Dendritic cell treated with granulocyte-macrophage colony-stimulating factor and Interleukin-4, amounts not matched to agents 40 ng/mL and 50 ng/mL, for 4 days (primary cell): ENCODE measurements around the gene TPMT.

Experiments
- H3K27ac Mint-ChIP-seq: one replicate; pipeline ENCODE4 v1.8.0; 2022; ENCODE audit warnings: mild to moderate bottlenecking, mixed read lengths
- H3K27me3 Mint-ChIP-seq: one replicate; pipeline ENCODE4 v1.8.0; 2022; ENCODE audit warnings: mild to moderate bottlenecking, mixed read lengths
- H3K36me3 Mint-ChIP-seq: one replicate; pipeline ENCODE4 v1.8.0; 2022; ENCODE audit warnings: low read depth, mixed read lengths
- H3K4me1 Mint-ChIP-seq: one replicate; pipeline ENCODE4 v1.8.0; 2022; ENCODE audit warnings: low read depth, mixed read lengths
- H3K4me3 Mint-ChIP-seq: one replicate; pipeline ENCODE4 v1.8.0; 2022; ENCODE audit warnings: mild to moderate bottlenecking, moderate library complexity, mixed read lengths
- H3K9me3 Mint-ChIP-seq: one replicate; pipeline ENCODE4 v1.8.0; 2022; ENCODE audit warnings: mixed read lengths
- intact Hi-C: fragments of 100-400 bp; cut with micrococcal nuclease; formaldehyde crosslinking; loops from one replicate; pipeline ENCODE4 v1.15.0; 2022

The TPMT gene

GRCh38 chr6:18119236-18119635 lies 35.6 kb downstream of the TPMT start:
- intact Hi-C loops: no loop called here

GRCh38 chr6:18118330-18118729 lies 36.5 kb downstream of the TPMT start:
- no peak overlapping the region for H3K4me3 Mint-ChIP-seq
- no peaks in the 10 kb centered on the region for H3K36me3 Mint-ChIP-seq
- H3K4me1 Mint-ChIP-seq: peaks cover 15% of the 10 kb centered on the region
- intact Hi-C loops: no loop called here
- H3K27me3 Mint-ChIP-seq: no peaks in the 10 kb centered on the region
- no peaks in the 10 kb centered on the region for H3K9me3 Mint-ChIP-seq
- no peak overlapping the region for H3K27ac Mint-ChIP-seq

More at GRCh38 chr6:18119236-18119635, 35.6 kb downstream of the TPMT start:
- Mint-ChIP-seq H3K4me3 (no peak overlapping the region), H3K4me1 (peaks cover 15% of the 10 kb centered on the region), H3K36me3 (no peaks in the 10 kb centered on the region), H3K27ac (no peak overlapping the region), H3K9me3 (no peaks in the 10 kb centered on the region), H3K27me3 (no peaks in the 10 kb centered on the region)

GRCh38 chr6:18117136-18117535 lies 37.7 kb downstream of the TPMT start:
- no peak overlapping the region for H3K27ac Mint-ChIP-seq
- H3K4me1 Mint-ChIP-seq: peaks cover 6% of the 10 kb centered on the region
- no peak overlapping the region for H3K4me3 Mint-ChIP-seq
- no peaks in the 10 kb centered on the region for H3K36me3 Mint-ChIP-seq
- H3K27me3 Mint-ChIP-seq: no peaks in the 10 kb centered on the region
- no peaks in the 10 kb centered on the region for H3K9me3 Mint-ChIP-seq
- intact Hi-C loops: no loop called here

GRCh38 chr6:18115356-18115755 lies 39.5 kb downstream of the TPMT start:
- Mint-ChIP-seq H3K36me3 (no peaks in the 10 kb centered on the region), H3K9me3 (no peaks in the 10 kb centered on the region), H3K27me3 (no peaks in the 10 kb centered on the region), H3K4me3 (no peak overlapping the region), H3K4me1 (no peaks in the 10 kb centered on the region), H3K27ac (no peak overlapping the region)
- intact Hi-C loops: no loop called here

GRCh38 chr6:18110162-18110561 lies 44.7 kb downstream of the TPMT start:
- H3K4me3 Mint-ChIP-seq: no peak overlapping the region
- peaks cover 23% of the 10 kb centered on the region for H3K9me3 Mint-ChIP-seq
- intact Hi-C loops: no loop called here
- no peaks in the 10 kb centered on the region for H3K27me3 Mint-ChIP-seq
- H3K36me3 Mint-ChIP-seq: no peaks in the 10 kb centered on the region
- H3K4me1 Mint-ChIP-seq: no peaks in the 10 kb centered on the region
- H3K27ac Mint-ChIP-seq: no peak overlapping the region

GRCh38 chr6:18107061-18107460 lies 47.8 kb downstream of the TPMT start:
- Mint-ChIP-seq H3K27me3 (peaks cover 3% of the 10 kb centered on the region), H3K4me3 (no peak overlapping the region), H3K9me3 (peaks cover 23% of the 10 kb centered on the region), H3K36me3 (no peaks in the 10 kb centered on the region), H3K4me1 (no peaks in the 10 kb centered on the region), H3K27ac (no peak overlapping the region)
- intact Hi-C loops: no loop called here

GRCh38 chr6:18102783-18103509 lies 51.9 kb downstream of the TPMT start:
- Mint-ChIP-seq H3K36me3 (no peaks in the 10 kb centered on the region), H3K4me1 (no peaks in the 10 kb centered on the region), H3K27ac (no peak overlapping the region), H3K27me3 (peaks cover 3% of the 10 kb centered on the region), H3K9me3 (peaks cover 23% of the 10 kb centered on the region), H3K4me3 (no peak overlapping the region)
- intact Hi-C loops: no loop called here

GRCh38 chr6:18101873-18102272 lies 53.0 kb downstream of the TPMT start:
- Mint-ChIP-seq H3K9me3 (peaks cover 15% of the 10 kb centered on the region), H3K36me3 (no peaks in the 10 kb centered on the region), H3K4me3 (no peak overlapping the region), H3K27me3 (peaks cover 3% of the 10 kb centered on the region), H3K4me1 (no peaks in the 10 kb centered on the region), H3K27ac (no peak overlapping the region)
- intact Hi-C loops: no loop called here

GRCh38 chr6:18101271-18101670 lies 53.6 kb downstream of the TPMT start:
- Mint-ChIP-seq H3K36me3 (no peaks in the 10 kb centered on the region), H3K9me3 (peaks cover 10% of the 10 kb centered on the region), H3K4me3 (no peak overlapping the region), H3K27me3 (peaks cover 3% of the 10 kb centered on the region), H3K27ac (no peak overlapping the region), H3K4me1 (no peaks in the 10 kb centered on the region)
- intact Hi-C loops: no loop called here

GRCh38 chr6:18100296-18100695 lies 54.6 kb downstream of the TPMT start:
- no peaks in the 10 kb centered on the region for H3K4me1 Mint-ChIP-seq
- intact Hi-C loops: no loop called here
- H3K36me3 Mint-ChIP-seq: no peaks in the 10 kb centered on the region
- peaks cover under 1% of the 10 kb centered on the region for H3K9me3 Mint-ChIP-seq
- peaks cover 3% of the 10 kb centered on the region for H3K27me3 Mint-ChIP-seq
- no peak overlapping the region for H3K4me3 Mint-ChIP-seq
- no peak overlapping the region for H3K27ac Mint-ChIP-seq

GRCh38 chr6:18099511-18099910 lies 55.4 kb downstream of the TPMT start:
- Mint-ChIP-seq H3K27me3 (peaks cover 3% of the 10 kb centered on the region), H3K4me1 (no peaks in the 10 kb centered on the region), H3K4me3 (no peak overlapping the region)

GRCh38 chr6:18096423-18096822 lies 58.5 kb downstream of the TPMT start:
- Mint-ChIP-seq H3K4me3 (no peak overlapping the region), H3K27me3 (no peaks in the 10 kb centered on the region), H3K9me3 (no peaks in the 10 kb centered on the region), H3K36me3 (no peaks in the 10 kb centered on the region), H3K4me1 (peaks cover 4% of the 10 kb centered on the region), H3K27ac (no peak overlapping the region)
- intact Hi-C loops: no loop called here

More at GRCh38 chr6:18099511-18099910, 55.4 kb downstream of the TPMT start:
- intact Hi-C loops: no loop called here
- Mint-ChIP-seq H3K9me3 (no peaks in the 10 kb centered on the region), H3K36me3 (no peaks in the 10 kb centered on the region), H3K27ac (no peak overlapping the region)

- Mint-ChIP-seq H3K27ac (no peak overlapping the region), H3K4me3 (no peak overlapping the region), H3K27me3 (no peaks in the 10 kb centered on the region), H3K9me3 (peaks cover 12% of the 10 kb centered on the region), H3K4me1 (peaks cover 11% of the 10 kb centered on the region), H3K36me3 (no peaks in the 10 kb centered on the region)
- intact Hi-C loops: no loop called here
Observed at GRCh38 chr6:18091382-18091781, 63.5 kb downstream of the TPMT start.

GRCh38 chr6:18090349-18090786 lies 64.5 kb downstream of the TPMT start:
- Mint-ChIP-seq H3K27ac (no peak overlapping the region), H3K36me3 (no peaks in the 10 kb centered on the region), H3K27me3 (no peaks in the 10 kb centered on the region), H3K4me1 (peaks cover 11% of the 10 kb centered on the region), H3K9me3 (peaks cover 12% of the 10 kb centered on the region), H3K4me3 (no peak overlapping the region)
- intact Hi-C loops: no loop called here
